HL-60 (cell line): ENCODE results near the gene GMDS.

Source experiments
- DNase-seq, 2 experiments: peaks; one replicate each; pipeline ENCODE4 v3.0.0-alpha.2; 2010 to 2020; ENCODE audit warnings: low read depth in 1 of 2, low spot score in 1 of 2
- H3K27ac ChIP-seq: fragments of 250-450 bp; sonication (Bioruptor Pico); replicated peaks from 2 replicates; pipeline ENCODE4 v1.5.1; 2020; ENCODE audit warnings: mild to moderate bottlenecking, moderate library complexity
- H3K27me3 ChIP-seq: fragments of 250-450 bp; sonication (Bioruptor Pico); 2 replicates; pipeline ENCODE4 v1.5.1; 2021; ENCODE audit warnings: mild to moderate bottlenecking, moderate library complexity; ENCODE audit not compliant: insufficient read depth, poor library complexity, severe bottlenecking
- H3K4me3 ChIP-seq: replicated peaks from 2 replicates; pipeline ENCODE4 v1.5.1; 2011; ENCODE audit warnings: mild to moderate bottlenecking, control low read depth, low read length; ENCODE audit not compliant: insufficient read depth
- GABPA ChIP-seq: IDR thresholded peaks from 2 replicates; pipeline ENCODE4 v1.6.1; 2012; ENCODE audit warnings: low read depth
- POLR2AphosphoS5 ChIP-seq: IDR thresholded peaks from 2 replicates; pipeline ENCODE4 v1.6.1; 2012; ENCODE audit warnings: low read depth
- SPI1 ChIP-seq: IDR thresholded peaks from 2 replicates; pipeline ENCODE4 v1.6.1; 2012; ENCODE audit warnings: low read depth, mild to moderate bottlenecking, borderline replicate concordance
- TF ChIP-seq, protein P1 (sequence below): IDR thresholded peaks from one replicate; pipeline ENCODE4 v1.5.1; 2011; ENCODE audit warnings: low read length, control low read depth, inconsistent platforms; ENCODE audit not compliant: insufficient read depth
- TF ChIP-seq, protein P2 (sequence below): IDR thresholded peaks from 2 replicates; pipeline ENCODE4 v1.6.1; 2012; ENCODE audit warnings: low read depth; ENCODE audit not compliant: insufficient replicate concordance

GMDS gene

DNA sequence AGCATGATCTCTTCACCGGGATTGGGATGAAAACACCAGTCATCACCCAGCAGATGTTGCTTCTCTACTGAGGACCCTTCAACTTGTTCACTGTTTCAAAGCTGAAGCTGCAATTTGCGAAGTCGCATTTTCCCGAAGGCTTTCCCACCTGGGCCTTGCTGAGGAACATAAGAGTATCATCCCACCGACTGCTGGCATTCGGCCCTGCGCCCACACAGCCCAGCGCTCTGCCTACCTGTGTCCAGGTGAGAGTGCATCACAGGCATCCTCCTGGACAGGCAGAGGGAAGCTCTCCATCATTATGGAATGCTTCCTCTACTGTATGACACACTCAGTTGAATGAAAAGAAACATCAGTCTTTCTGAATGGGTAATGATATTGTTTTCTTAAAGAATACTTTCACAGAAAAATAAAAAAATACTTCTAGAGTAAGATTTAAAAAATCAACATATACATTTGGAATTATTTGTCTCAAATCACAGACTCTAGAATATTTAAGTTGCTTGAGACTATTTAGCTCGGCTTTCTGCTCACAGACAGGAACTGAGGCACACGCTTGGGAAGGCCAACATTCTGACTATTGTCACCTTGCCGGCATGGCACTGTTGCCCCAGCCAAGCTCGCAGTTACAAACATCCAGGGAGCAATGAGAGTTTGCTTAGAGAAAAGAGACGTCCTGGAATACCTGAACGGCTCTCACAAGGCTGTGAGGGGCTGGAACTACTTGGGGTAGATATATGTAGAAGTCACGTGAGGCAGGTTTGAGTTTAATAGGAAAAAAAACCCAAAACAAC lies 587.0 kb downstream of the GMDS start:
- TF ChIP-seq POLR2AphosphoS5 (no peak), GABPA (no peak), SPI1 (no peak)
- TF ChIP-seq, protein P1, sequence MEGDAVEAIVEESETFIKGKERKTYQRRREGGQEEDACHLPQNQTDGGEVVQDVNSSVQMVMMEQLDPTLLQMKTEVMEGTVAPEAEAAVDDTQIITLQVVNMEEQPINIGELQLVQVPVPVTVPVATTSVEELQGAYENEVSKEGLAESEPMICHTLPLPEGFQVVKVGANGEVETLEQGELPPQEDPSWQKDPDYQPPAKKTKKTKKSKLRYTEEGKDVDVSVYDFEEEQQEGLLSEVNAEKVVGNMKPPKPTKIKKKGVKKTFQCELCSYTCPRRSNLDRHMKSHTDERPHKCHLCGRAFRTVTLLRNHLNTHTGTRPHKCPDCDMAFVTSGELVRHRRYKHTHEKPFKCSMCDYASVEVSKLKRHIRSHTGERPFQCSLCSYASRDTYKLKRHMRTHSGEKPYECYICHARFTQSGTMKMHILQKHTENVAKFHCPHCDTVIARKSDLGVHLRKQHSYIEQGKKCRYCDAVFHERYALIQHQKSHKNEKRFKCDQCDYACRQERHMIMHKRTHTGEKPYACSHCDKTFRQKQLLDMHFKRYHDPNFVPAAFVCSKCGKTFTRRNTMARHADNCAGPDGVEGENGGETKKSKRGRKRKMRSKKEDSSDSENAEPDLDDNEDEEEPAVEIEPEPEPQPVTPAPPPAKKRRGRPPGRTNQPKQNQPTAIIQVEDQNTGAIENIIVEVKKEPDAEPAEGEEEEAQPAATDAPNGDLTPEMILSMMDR = no peak
- TF ChIP-seq, protein P2, sequence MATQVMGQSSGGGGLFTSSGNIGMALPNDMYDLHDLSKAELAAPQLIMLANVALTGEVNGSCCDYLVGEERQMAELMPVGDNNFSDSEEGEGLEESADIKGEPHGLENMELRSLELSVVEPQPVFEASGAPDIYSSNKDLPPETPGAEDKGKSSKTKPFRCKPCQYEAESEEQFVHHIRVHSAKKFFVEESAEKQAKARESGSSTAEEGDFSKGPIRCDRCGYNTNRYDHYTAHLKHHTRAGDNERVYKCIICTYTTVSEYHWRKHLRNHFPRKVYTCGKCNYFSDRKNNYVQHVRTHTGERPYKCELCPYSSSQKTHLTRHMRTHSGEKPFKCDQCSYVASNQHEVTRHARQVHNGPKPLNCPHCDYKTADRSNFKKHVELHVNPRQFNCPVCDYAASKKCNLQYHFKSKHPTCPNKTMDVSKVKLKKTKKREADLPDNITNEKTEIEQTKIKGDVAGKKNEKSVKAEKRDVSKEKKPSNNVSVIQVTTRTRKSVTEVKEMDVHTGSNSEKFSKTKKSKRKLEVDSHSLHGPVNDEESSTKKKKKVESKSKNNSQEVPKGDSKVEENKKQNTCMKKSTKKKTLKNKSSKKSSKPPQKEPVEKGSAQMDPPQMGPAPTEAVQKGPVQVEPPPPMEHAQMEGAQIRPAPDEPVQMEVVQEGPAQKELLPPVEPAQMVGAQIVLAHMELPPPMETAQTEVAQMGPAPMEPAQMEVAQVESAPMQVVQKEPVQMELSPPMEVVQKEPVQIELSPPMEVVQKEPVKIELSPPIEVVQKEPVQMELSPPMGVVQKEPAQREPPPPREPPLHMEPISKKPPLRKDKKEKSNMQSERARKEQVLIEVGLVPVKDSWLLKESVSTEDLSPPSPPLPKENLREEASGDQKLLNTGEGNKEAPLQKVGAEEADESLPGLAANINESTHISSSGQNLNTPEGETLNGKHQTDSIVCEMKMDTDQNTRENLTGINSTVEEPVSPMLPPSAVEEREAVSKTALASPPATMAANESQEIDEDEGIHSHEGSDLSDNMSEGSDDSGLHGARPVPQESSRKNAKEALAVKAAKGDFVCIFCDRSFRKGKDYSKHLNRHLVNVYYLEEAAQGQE = no peak
- no peak for DNase-seq
- H3K4me3 ChIP-seq = no peak overlapping the region
- no peak overlapping the region for H3K27ac ChIP-seq
- H3K27me3 ChIP-seq = no peaks in the 10 kb centered on the region

DNA sequence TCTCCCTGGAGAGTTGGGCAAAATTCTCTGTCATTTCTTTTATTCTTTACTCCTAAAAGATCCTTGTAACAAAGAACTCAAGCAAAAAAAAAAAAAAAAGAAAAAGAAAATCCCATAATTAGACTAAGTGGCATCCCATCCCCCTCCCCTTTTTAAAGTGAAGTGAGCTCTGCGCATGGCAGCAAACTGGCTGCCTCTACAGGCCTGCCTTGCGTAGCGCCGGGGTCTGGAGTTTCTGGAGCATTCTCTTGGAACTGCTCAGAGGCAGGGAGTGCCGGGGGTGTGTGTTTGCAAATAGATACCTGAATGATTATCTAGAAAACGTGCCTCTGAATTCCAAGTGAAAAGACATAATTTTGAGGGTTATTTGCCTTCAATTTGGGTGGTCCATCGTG lies 587.6 kb downstream of the GMDS start:
- Histone ChIP-seq H3K27me3 (no peaks in the 10 kb centered on the region), H3K4me3 (no peak overlapping the region), H3K27ac (no peak overlapping the region)
- TF ChIP-seq GABPA = no peak
- TF ChIP-seq, protein P2 = no peak
- TF ChIP-seq POLR2AphosphoS5 = no peak
- TF ChIP-seq, protein P1 = no peak
- TF ChIP-seq SPI1 = no peak
- no peak for DNase-seq

DNA sequence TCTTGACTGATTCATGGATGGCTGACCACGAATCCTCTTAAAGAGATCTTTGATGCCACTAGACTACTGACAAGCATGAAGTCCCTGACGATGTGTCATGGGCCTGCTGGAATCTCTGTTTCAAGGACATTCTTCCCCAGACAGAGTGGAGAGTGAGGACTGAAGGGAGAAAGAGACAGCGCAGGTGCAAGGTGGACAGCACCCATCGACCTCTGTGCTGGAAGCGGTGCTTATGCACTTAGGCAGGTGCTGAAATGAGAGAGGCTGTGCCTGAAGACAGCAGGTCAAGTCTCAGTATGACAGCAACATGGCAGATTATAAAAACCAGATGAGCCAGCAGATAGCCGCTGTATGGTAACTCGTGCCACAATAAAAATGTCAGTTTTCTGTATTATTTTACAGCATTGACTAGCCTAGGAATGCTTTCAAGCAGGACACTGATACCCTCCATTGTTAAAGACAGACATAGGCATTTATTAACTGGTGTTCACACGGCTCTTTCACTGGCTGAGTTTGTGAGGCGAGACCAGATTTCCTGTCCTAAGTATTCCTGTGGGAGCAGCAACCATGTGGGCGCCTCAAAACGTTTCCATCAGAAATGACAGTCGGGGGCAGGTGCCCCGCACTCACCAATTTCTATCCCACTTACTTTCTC lies 588.2 kb downstream of the GMDS start:
- no peak for TF ChIP-seq SPI1
- TF ChIP-seq, protein P1 = no peak
- TF ChIP-seq, protein P2 = no peak
- no peak for TF ChIP-seq GABPA
- TF ChIP-seq POLR2AphosphoS5 = no peak
- DNase-seq = no peak
- Histone ChIP-seq H3K27me3 (no peaks in the 10 kb centered on the region), H3K27ac (no peak overlapping the region), H3K4me3 (no peak overlapping the region)
